Prostate gland (tissue), 2 donors: ENCODE data around the gene SGK2.

Experiments used
- POLR2A ChIP-seq: fragments of 450-650 bp; IDR thresholded peaks from one replicate; pipeline ENCODE4 v1.6.1; 2016; ENCODE audit warnings: antibody characterized with exemption, mild to moderate bottlenecking
- TF ChIP-seq, protein P1 (sequence below), 4 experiments: fragments of 200-600 bp in 2 of 4; fragments of 450-650 bp in 2 of 4; sonication (generic) in 2 of 4; IDR thresholded peaks; 1 replicate in 3 of 4; 2 replicates in 1 of 4; pipeline ENCODE4 v1.5.1; 2016 to 2019; ENCODE audit warnings: antibody characterized with exemption in 4 of 4, mild to moderate bottlenecking in 2 of 4, moderate library complexity in 2 of 4

GRCh38 chr20:43529457-43530153 lies 29.2 kb upstream of the SGK2 start:
- TF ChIP-seq, protein P1, sequence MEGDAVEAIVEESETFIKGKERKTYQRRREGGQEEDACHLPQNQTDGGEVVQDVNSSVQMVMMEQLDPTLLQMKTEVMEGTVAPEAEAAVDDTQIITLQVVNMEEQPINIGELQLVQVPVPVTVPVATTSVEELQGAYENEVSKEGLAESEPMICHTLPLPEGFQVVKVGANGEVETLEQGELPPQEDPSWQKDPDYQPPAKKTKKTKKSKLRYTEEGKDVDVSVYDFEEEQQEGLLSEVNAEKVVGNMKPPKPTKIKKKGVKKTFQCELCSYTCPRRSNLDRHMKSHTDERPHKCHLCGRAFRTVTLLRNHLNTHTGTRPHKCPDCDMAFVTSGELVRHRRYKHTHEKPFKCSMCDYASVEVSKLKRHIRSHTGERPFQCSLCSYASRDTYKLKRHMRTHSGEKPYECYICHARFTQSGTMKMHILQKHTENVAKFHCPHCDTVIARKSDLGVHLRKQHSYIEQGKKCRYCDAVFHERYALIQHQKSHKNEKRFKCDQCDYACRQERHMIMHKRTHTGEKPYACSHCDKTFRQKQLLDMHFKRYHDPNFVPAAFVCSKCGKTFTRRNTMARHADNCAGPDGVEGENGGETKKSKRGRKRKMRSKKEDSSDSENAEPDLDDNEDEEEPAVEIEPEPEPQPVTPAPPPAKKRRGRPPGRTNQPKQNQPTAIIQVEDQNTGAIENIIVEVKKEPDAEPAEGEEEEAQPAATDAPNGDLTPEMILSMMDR (IDR thresholded peaks at IDR 0.05), result no peak
- no peak for TF ChIP-seq POLR2A
